BJ (cell line): ENCODE results near the gene PALLD. TPM values are rescaled to one million over a fixed set of nuclear protein-coding genes. Genes with fewer than 3 reads are reported as not detected.

ENCODE experiments used
- CTCF ChIA-PET: fragments of 350-600 bp; formaldehyde crosslinking; extraction: SDS; loops from one replicate; lab custom pipeline; 2021; ENCODE audit warnings: antibody characterized with exemption, inconsistent platforms; lab: Yijun Ruan, JAX
- POLR2A ChIA-PET: fragments of 300-600 bp; sonication (Branson Sonifier 250); formaldehyde crosslinking; extraction: SDS; loops from one replicate; lab custom pipeline; 2021; ENCODE audit warnings: antibody characterized with exemption; lab: Charles Lee
- DNase-seq: peaks from one replicate; pipeline ENCODE4 v3.0.0-alpha.2; 2011; ENCODE audit warnings: low read depth
- H3K27me3 ChIP-seq: 2 replicates; pipeline ENCODE4 v1.6.0; 2011; ENCODE audit warnings: low read length; ENCODE audit not compliant: control insufficient read depth, insufficient read depth
- H3K36me3 ChIP-seq: 2 replicates; pipeline ENCODE4 v1.5.1; 2011; ENCODE audit warnings: low read length; ENCODE audit not compliant: control insufficient read depth, insufficient read depth
- H3K4me3 ChIP-seq: 2 replicates; pipeline ENCODE4 v1.5.1; 2011; ENCODE audit warnings: low read depth, mild to moderate bottlenecking, control low read depth, low read length
- polyA plus RNA-seq: library from polyadenylated mRNA; depleted of rRNA; stranded (reverse); fragments of >200 nt; gene quantifications from 2 replicates; pipeline ENCODE4 v1.2.3, GENCODE V29; 2011
- TF ChIP-seq, protein P1 (sequence below): IDR thresholded peaks from 2 replicates; pipeline ENCODE4 v1.5.1; 2011; ENCODE audit warnings: low read depth, mild to moderate bottlenecking, control low read depth, inconsistent platforms, low read length, moderate library complexity; ENCODE audit not compliant: insufficient read depth

Gene PALLD
- polyA plus RNA-seq, 1 experiment: 30.3 TPM

DNA sequence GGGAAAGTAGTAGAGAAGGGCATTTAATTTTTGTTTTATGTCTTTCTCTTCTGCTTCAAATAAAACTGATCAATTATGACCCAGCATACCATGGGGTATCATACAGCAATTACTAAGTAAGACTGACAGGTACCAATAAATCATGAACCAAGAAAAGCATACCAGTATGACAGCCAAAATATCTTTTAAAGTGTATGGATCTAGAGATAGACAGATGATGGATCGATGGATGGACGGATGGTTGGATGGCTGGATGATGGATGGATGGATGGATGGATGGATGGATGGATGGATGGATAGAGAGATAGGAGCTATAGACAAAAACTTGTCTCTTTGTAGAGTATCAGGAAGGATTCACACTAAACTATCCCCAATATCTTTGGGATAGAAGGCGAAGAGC lies 18.0 kb upstream of the PALLD start:
- TF ChIP-seq, protein P1, sequence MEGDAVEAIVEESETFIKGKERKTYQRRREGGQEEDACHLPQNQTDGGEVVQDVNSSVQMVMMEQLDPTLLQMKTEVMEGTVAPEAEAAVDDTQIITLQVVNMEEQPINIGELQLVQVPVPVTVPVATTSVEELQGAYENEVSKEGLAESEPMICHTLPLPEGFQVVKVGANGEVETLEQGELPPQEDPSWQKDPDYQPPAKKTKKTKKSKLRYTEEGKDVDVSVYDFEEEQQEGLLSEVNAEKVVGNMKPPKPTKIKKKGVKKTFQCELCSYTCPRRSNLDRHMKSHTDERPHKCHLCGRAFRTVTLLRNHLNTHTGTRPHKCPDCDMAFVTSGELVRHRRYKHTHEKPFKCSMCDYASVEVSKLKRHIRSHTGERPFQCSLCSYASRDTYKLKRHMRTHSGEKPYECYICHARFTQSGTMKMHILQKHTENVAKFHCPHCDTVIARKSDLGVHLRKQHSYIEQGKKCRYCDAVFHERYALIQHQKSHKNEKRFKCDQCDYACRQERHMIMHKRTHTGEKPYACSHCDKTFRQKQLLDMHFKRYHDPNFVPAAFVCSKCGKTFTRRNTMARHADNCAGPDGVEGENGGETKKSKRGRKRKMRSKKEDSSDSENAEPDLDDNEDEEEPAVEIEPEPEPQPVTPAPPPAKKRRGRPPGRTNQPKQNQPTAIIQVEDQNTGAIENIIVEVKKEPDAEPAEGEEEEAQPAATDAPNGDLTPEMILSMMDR: no peak
- Histone ChIP-seq H3K36me3 (no peaks in the 10 kb centered on the region), H3K27me3 (no peaks in the 10 kb centered on the region), H3K4me3 (no peak overlapping the region)
- POLR2A ChIA-PET: no interaction called here
- CTCF ChIA-PET: interaction anchor here (0.7 to 1.2 kb wide), 2 partner anchors 19 to 107 kb away, joined by 3 to 4 read pairs; no protein-coding TSS in a partner anchor
- no peak for DNase-seq

DNA sequence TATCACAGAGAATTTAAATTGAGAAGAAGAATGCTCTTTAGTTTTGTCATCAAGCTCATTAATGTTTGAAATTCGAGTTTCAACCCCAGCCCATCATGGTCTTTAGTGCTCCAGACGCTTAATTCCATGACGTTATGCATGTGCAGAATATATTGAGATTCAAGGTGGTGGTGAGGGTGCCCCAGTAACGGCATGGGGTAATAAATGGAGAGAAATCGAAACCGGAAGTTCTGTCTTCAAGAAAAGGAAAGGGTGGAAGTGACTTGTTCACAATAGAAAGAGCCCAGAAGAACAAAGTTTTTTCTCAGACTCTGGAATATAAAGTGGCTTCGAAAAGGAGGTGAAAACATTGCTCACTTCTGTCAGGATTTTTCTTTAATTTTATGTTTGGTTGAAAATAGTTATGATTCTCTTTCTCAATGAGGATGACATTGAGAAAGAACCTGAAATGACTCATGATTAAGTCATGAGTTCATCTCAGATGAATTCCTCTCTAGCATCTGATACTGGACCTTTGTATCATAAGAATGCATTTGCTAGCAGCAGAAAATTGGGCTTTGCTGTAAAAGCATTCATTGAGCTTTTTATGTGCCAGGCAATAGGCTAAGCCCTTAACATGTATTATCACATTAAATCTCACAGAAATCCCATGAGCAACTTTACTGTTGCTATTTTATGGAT lies 15.8 kb upstream of the PALLD start:
- TF ChIP-seq, protein P1: no peak
- Histone ChIP-seq H3K4me3 (peak overlapping the region; percentile 68), H3K27me3 (no peaks in the 10 kb centered on the region), H3K36me3 (no peaks in the 10 kb centered on the region)
- ChIA-PET CTCF (no interaction called here), POLR2A (interaction anchor here (1.2 kb wide), 1 partner anchor 18 kb away, joined by 3 read pairs; no protein-coding TSS in a partner anchor)
- peak; percentile 46 for DNase-seq

DNA sequence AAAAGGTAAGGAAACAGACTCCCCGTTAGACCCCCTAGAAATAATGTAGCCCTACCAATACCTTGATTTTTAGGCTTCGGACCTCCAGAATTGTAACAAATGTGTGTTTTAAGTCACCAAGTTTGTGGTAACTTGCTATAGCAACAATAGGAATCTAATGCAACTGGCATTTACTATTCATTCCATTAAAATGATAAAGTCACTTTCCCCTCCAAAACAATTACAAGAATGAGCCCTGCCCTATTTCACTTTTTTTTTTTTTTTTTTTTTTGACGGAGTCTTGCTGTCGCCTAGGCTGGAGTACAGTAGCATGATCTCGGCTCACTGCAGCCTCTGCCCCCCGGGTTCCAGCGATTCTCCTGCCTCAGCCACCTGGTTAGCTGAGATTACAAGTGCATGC lies 13.0 kb upstream of the PALLD start:
- ChIA-PET CTCF (no interaction called here), POLR2A (no interaction called here)
- TF ChIP-seq, protein P1: no peak
- DNase-seq: peak; percentile 61
- Histone ChIP-seq H3K36me3 (no peaks in the 10 kb centered on the region), H3K4me3 (no peak overlapping the region), H3K27me3 (no peaks in the 10 kb centered on the region)

DNA sequence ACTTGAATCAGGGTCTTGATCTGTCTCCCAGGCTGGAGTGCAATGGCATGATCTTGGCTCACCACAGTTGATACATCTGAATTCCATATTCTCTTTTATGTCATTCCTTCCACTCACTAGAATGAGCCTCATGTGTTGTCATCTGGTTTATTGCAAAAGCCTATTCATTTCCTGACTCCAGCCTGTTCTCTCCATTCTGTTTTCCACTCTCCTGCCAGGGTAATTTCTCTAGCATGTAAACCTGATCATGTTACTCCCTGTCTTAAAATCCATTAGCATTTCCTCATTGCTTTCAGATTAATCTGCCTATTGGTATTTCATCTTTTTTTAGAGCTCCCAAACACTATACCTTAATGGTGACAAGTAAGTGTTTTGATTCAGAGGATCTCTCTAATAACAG lies 12.2 kb upstream of the PALLD start:
- Histone ChIP-seq H3K4me3 (no peak overlapping the region), H3K36me3 (no peaks in the 10 kb centered on the region), H3K27me3 (no peaks in the 10 kb centered on the region)
- ChIA-PET POLR2A (no interaction called here), CTCF (interaction anchor here (0.8 to 1.5 kb wide), 2 partner anchors 12 to 22 kb away, joined by 3 read pairs; partner anchors contain the start of gene PALLD)
- TF ChIP-seq, protein P1: no peak
- peak; percentile 91 for DNase-seq

DNA sequence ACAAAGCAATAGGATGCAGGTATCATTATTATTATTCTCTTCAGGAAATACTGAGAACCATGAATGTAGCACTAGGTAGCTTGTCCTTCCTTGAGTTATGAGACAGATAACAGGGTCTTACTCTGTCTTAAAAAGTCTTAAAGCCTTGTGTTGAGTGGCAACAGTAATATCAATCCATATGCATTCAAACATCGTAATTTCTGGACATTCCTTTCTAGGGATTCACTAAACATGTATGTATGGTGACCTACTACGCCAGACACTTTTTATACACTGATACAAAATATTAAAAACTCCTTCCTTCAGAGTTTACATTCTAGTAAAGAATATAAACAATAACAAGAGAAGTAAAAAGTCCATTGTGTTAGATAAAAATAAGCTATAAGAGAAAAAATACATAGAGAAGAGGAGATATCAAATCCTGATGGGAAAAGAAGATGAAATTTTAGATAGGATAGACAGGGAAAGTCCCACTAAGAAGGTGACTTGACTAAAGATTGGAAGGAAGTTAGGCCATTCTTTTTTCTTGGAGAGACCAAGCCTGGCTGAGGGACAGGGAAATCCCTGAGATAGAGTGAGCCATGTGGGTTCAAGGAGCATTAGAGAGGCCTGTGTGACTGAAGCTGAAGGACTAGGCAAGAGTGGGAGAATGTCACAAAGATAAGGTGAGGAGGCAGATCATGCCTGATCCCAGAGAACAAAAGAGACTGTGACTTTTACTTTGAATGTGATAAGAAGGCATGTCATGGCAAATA lies 11.5 kb upstream of the PALLD start:
- no peak overlapping the region for H3K4me3 ChIP-seq
- POLR2A ChIA-PET: interaction anchor here (0.6 kb wide), 1 partner anchor 71 kb away, joined by 3 read pairs; no protein-coding TSS in a partner anchor
- CTCF ChIA-PET: interaction anchor here (0.8 to 1.5 kb wide), 2 partner anchors 11 to 21 kb away, joined by 3 read pairs; partner anchors contain the start of gene PALLD
- H3K36me3 ChIP-seq: no peaks in the 10 kb centered on the region
- no peak for DNase-seq
- no peaks in the 10 kb centered on the region for H3K27me3 ChIP-seq
- TF ChIP-seq, protein P1: no peak
